ENCODE results near the gene ABCB4.

The ABCB4 gene

DNA sequence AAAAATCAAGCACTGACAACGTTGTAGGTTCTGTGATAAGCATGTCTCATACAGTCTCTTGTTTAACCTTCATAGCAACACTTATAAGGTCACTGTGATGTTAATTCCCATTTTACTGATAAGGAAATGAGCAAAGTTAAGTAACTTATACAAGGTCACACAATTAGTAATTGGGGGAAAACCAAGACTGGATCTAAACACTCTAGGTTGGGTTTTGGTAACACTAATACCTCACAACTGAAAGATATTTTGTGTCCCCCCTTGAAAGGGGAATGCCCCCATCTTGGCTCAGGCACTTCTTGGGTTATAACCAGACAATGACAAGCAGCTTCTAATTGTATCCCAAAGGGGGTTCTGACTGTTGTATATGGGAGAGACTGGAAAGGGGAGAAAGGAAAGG, 36.0 kb upstream of the ABCB4 start:
- H3K27ac ChIP-seq: no peak overlapping the region
- CTCF ChIA-PET: interaction anchor here (0.7 kb wide), 1 partner anchor 594 kb away, joined by 3 read pairs; no protein-coding TSS in a partner anchor
- POLR2A ChIA-PET (ENCODE audit: low non-redundant PET): no interaction called here
- no peak for TF ChIP-seq CTCF (conservative IDR thresholded peaks at IDR 0.05; ENCODE audit: low read depth)
- no peak for DNase-seq (ENCODE audit: low spot score)

DNA sequence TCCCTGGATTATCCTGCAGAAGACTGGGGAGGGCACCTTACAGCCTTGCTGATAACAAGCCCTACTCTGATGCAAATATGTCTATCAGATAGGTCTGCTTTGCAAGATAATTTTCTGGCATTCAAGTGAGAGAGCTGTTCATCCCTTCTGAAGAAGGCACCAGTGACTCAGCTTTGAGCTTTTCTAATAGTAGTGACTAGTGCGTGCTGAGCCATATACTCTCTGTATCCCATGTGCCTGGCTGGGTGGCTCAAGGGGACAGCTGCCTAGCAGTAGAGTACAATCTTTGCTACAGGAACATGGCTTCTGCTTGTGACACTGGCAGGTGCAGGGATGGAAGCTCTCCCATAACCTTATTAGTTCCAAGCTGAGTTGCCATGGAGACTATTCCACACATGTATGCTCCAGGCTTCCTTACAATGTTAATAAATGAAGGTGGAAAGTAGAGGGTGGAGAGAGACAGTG, 35.0 kb upstream of the ABCB4 start:
- no peak for TF ChIP-seq CTCF (conservative IDR thresholded peaks at IDR 0.05; ENCODE audit: low read depth)
- ChIA-PET CTCF (no interaction called here), POLR2A (ENCODE audit: low non-redundant PET) (no interaction called here)
- no peak for DNase-seq (ENCODE audit: low spot score)
- H3K27ac ChIP-seq: no peak overlapping the region

DNA sequence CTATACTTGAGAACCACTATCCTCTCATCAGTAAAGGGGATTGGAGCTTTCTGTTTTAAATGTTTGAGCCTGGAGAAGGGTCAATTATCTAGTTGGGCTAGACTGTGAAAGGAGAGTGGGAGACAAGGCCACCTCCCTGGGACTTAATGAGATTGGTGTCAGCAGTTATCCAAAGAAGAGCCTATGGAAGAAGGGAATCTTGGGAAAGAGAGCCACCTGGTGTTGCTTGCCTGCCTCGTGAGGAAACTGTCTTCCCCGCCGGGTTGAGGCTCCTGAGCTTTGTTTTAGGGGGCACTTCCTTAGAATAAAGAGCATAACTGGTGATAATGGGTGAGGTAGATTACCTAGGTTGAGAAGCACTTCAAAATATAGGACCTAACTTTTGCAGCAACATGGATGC, 32.0 kb upstream of the ABCB4 start:
- no peak overlapping the region for H3K27ac ChIP-seq
- CTCF ChIA-PET: interaction anchor here (1.2 kb wide), 2 partner anchors 458 to 663 kb away, joined by 3 to 5 read pairs; no protein-coding TSS in a partner anchor
- no peak for TF ChIP-seq CTCF (conservative IDR thresholded peaks at IDR 0.05; ENCODE audit: low read depth)
- POLR2A ChIA-PET (ENCODE audit: low non-redundant PET): no interaction called here
- no peak for DNase-seq (ENCODE audit: low spot score)

DNA sequence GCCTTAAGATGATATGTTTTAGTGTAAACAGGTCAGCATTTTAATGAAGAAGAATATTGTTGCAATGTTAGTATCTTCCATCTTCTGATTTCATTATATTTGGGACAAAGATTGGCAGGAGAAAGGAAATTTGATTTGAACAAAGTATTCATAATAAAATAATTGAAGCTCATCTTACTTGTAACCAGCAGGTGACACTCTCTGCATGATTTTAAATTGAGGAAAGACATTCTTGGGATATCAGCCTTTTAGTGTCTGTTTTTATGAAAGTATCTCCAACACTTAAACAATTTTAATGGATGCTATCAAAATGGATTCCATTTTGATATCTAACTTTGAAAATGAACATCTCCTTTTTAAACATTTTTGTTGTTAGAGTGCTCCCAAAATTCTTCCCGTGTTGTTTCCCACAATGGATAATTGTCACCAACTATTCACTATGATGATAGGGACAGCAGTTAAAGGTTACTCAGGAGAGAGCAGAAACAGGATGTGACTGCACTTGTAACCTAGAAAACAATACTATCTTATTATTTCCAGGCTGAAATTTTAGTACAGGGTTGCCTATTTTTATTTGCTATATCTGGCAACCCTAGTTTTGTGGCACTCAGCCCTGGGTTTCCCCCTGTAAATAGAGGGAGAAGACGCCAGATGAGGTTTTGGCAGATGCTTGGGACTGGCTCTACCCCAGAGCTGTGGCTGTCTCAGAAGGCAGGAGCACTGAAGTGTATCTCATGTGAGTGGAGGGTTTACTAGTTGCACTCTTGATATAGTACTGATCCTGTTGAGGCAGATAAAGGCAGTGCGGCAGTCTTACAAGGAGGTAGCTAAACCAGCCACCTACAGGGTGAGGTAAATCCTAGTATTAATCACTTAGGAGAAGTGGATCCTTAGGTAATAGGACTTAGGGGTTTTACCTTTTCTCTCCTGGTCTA, 31.0 kb upstream of the ABCB4 start:
- POLR2A ChIA-PET (ENCODE audit: low non-redundant PET): no interaction called here
- CTCF ChIA-PET: interaction anchor here (0.6 to 1.2 kb wide), 6 partner anchors 87 to 899 kb away, joined by 3 to 5 read pairs (median 4); no protein-coding TSS in a partner anchor
- DNase-seq (ENCODE audit: low spot score): peak; percentile 12
- no peak overlapping the region for H3K27ac ChIP-seq
- peak; percentile 56 for TF ChIP-seq CTCF (conservative IDR thresholded peaks at IDR 0.05; ENCODE audit: low read depth)

DNA sequence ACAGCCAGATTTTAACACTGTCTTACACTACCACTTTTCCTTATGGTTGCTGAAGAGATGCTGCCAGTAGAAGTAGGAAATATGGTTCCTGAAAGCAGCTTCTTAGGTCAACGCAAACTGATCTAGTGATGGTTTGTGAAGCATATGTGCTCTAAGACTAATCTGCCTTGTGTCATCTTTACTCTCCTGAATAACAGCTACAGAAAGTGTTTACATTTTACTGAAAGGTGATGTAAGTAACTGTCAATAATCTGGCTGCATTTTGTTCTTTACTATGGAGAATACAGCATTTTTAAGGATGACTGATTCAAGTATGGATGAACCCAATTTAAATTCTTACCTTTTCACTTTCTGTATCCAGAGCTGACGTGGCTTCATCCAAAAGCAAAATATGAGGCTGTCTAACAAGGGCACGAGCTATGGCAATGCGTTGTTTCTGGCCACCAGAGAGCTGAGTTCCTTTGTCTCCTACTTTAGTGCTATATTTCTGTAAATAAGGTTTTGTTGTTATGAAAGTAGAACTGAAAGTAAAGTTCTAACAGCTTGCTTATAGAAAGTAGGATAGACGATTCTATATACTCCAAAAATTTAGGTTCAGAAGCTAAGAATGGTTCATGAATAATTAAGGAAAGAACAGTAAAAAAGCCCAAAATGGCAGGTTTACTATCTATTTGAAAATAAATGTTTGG, 30.2 kb upstream of the ABCB4 start:
- no peak for TF ChIP-seq CTCF (conservative IDR thresholded peaks at IDR 0.05; ENCODE audit: low read depth)
- no peak for DNase-seq (ENCODE audit: low spot score)
- CTCF ChIA-PET: interaction anchor here (0.6 to 1.0 kb wide), 4 partner anchors 86 to 1306 kb away, joined by 3 to 4 read pairs (median 4); no protein-coding TSS in a partner anchor
- H3K27ac ChIP-seq: no peak overlapping the region
- POLR2A ChIA-PET (ENCODE audit: low non-redundant PET): no interaction called here

DNA sequence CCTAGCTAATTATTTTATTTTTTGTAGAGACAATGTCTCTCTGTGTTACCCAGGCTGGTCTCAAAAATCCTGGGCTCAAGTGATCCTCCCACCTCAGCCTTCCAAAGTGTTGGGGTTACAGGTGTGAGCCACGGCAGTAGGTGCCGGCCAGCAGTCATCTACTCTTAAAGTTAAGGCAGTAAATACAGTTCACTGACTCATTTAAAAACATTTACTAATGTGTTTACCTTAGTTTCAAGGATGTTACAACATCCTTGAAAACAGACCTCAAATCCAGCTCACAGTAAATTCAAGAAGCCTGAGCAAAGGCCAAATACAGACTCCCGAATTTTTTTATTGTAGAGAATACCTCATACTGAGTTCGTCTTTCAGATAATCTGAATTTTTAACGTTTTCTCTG, 29.6 kb upstream of the ABCB4 start:
- ChIA-PET POLR2A (ENCODE audit: low non-redundant PET) (no interaction called here), CTCF (interaction anchor here (0.7 to 0.8 kb wide), 2 partner anchors 384 to 1305 kb away, joined by 3 read pairs; no protein-coding TSS in a partner anchor)
- TF ChIP-seq CTCF (conservative IDR thresholded peaks at IDR 0.05; ENCODE audit: low read depth): no peak
- DNase-seq (ENCODE audit: low spot score): no peak
- no peak overlapping the region for H3K27ac ChIP-seq

All from RWPE1 (cell line).